Fibroblast of skin of left biceps (primary cell): Measurements from ENCODE around the gene BLACAT1.

Source experiments
- DNase-seq, 2 experiments: peaks; one replicate each; pipeline ENCODE4 v3.0.0-alpha.2; 2013; ENCODE audit warnings: low read depth in 2 of 2

BLACAT1 gene

GRCh38 chr1:205456868-205457745 lies 1.3 kb upstream of the BLACAT1 start:
- no peak for DNase-seq

DNA sequence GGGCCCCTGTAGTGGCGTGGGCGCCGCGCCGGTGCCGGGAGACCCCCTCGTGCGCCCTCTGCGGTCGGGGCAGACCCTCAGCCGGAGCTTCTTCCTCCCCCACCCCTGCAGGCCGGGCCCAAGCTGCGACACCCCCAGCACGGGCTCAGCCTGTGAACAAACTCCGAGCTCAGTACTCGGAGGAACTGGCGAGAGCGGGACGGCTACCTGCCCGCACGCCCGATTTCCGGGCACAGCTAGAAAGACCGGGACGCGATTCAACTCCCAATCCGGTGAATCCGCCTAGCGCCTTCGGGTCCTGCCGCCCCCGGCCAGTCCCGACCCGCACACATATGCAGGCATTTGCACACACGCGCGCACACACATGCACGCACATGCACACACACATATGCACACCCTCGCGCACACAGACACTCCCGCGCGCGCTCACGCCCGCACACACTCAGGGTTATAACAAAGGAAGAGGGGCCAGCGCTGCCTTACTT lies 580 bp upstream of the BLACAT1 start:
- DNase-seq: no peak

DNA sequence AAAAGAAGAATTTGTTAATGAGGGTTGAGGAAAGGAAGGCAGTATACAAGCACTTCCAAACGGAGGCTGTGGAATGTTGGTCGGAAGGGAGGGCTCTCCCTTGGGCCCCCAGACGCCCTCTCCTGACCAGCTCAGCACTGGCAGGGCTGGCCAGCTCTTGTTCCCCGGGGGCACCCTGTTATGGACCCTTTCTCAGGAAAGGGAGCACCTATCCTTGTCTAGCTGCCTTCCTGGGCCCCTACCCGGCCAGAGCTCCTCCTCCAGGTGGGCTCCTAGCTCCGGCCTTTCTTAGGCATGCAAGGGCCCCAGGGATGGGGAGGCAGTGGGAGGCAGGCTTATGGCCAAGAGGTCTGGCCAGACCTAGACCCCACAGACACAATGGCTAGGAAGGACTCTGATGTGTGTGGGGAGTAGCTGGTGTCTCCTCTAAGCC lies 926 bp downstream of the BLACAT1 start:
- no peak for DNase-seq

- no peak for DNase-seq
Measured at GRCh38 chr1:205453466-205453865, 2.4 kb downstream of the BLACAT1 start.

DNA sequence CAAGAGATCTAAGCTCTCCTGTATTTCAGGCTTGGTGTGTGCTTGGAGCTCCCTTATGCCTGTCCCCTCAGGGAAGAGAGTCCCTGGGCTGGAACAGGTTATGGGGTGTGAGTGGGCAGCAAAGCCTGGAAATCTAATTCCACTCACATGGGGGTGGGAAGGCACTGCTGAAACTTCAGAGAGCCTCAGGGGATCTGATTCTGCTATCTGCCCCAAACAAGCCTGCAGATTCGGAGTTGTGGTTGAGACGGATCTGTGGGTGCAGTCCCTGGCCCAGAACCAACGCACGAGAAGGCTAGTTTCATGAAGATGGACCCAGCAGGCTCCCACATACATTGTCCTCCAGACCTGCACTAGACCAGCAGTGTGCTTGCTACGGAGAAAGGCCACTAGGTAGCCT lies 2.9 kb downstream of the BLACAT1 start:
- DNase-seq: no peak

DNA sequence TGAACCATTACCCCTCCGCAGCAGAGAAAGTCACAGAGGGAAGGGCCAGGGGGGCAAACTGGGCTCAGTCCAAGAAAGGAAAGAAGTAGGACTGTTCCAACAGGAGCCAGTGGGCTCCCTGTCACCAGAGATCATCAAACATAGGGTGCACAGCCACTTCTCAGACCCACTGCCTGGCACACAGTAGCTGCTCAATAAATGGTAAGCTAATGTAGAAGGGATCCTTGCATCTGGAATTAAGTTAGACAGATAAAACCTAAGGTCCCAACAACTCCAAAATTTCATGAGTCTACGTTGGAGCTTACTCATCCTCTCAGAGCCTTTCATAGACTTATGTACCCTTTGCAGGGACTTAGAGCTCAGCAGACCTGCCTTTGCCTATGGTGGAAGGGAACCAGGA lies 3.5 kb downstream of the BLACAT1 start:
- no peak for DNase-seq

DNA sequence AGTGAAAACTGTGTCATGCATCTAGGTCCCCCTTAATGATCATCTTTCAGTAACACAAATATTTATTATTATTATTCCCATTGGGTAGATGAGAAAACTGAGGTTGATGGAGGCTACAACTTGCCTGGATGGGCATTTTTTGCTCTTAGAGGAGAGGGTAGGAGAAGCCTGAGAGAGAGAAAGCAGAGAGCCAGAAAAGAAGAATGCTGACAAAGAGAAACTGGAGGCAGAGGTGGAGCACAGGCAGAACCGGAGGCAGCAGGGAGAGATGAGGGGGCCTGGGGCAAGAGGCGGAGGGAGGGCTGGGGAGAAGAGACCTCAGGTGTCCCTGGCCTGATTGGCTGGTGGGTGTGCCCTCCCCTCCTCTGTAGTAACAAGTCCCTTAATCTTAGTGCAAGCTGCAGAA lies 4.1 kb downstream of the BLACAT1 start:
- DNase-seq: no peak

DNA sequence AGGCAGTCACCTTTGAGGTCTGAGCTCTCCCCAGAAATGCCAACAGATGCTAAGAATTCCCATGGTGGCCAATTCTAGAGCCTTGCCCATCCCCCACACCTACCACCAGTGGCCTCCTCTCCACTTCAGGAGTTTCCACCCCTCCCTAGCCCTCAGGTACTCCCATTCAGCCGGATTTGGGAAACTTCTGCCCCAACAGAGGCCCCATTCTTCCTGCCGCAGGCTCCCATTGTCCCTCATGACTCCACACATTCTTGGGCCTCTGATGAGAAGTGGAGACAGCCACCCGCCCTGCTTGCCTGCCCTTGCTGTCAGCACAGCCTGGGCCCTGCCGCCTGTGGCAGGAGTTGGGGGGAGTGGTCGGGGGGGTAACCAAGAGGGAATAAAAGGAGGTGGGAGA lies 4.6 kb downstream of the BLACAT1 start:
- no peak for DNase-seq

- DNase-seq: no peak
Measured at GRCh38 chr1:205450448-205450847, 5.4 kb downstream of the BLACAT1 start.

GRCh38 chr1:205449750-205450443 lies 5.9 kb downstream of the BLACAT1 start:
- no peak for DNase-seq

- DNase-seq: no peak
Measured at GRCh38 chr1:205449254-205449749, 6.5 kb downstream of the BLACAT1 start.

DNA sequence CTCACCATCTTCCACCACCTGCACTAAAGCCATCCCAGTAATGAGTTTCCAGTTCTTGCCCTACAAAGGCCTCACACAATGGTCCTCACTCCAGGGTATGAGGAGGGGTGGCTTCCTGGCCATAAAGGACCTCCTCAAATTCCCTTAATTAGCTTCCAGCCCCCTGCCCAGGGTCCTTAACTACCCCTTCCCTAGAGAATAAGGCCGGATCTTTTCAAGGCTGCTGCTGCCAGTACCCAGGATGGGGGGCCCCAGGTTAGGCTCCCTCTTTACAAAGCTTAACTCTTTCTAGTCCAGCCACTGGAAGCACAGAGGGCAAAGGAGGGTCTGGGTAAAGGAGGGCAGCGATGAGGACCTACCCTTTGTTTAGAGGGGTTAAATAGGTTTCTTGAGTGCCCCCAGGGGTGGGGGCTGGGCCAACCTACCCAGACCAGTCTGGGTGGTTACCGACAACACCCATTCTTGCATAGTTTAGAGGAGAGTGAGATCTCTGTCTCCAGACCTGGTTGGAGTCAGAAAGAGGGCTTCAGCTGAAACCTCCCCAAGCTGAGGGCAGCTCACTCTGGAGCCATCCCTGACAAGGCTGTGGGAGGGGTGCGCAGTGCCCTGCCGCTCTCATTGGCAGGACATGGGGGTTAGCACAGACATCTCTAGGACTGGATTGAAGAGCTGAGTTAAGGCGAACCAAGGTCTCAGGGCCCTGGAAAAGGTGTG lies 7.1 kb downstream of the BLACAT1 start:
- no peak for DNase-seq

- no peak for DNase-seq
Measured at GRCh38 chr1:205447457-205448341, 8.1 kb downstream of the BLACAT1 start.

DNA sequence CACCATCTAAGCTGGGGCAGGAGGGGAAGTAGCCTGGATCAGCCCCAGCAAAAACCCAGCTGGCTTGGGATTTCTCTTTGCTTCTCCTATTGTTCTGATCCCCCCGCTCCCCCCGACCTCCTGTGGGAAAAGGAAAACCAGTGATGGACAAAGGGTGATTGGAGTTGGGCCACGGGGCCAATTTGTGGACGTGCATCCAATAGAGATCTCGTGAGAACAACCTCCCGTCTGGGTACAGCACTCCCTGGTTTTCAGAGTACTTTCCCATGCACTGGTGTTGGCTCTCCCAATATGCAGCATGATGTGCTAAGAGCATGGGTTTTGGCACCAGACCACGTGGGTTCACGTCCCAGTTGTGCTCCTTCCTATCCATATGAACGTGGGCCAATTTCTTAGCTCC lies 9.0 kb downstream of the BLACAT1 start:
- no peak for DNase-seq

- no peak for DNase-seq
Measured at GRCh38 chr1:205445646-205445935, 10.3 kb downstream of the BLACAT1 start.

GRCh38 chr1:205444931-205445645 lies 10.8 kb downstream of the BLACAT1 start:
- DNase-seq: no peak

- DNase-seq: no peak
Measured at GRCh38 chr1:205444300-205444930, 11.4 kb downstream of the BLACAT1 start.

DNA sequence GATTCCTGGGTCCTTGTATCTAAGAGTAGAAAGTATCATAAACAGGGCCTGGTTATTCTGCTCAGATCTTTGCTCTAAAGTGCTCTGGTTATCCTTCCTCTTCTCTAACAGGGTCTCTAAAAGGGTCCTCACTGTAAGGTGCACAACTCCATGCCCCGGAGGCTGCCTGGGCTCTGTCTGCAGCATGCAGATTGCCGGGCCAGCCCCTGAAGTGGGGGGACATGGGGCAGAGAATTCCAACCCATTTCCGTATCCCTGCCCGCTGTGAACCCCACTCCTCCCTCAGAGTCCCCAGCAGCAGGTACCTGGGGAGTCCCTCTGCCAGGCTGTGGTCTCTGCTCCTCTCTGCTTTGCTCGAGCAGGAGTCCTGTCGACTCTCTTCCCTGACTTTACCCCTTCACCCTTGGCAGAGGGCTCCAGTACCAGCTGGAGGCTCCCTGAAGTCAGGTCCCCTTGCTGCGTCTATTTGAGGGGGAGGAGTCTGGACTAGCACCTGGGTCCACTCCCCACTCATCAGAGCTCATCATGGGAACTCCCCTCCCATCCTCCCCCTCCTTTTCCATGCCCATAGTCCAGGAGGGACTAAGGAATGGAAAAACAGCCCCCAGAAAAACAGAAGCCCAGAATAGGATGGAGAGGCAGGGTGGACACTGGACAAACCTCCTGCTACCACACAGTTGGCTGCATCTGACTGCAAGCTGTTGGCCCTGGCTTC lies 12.1 kb downstream of the BLACAT1 start:
- no peak for DNase-seq

DNA sequence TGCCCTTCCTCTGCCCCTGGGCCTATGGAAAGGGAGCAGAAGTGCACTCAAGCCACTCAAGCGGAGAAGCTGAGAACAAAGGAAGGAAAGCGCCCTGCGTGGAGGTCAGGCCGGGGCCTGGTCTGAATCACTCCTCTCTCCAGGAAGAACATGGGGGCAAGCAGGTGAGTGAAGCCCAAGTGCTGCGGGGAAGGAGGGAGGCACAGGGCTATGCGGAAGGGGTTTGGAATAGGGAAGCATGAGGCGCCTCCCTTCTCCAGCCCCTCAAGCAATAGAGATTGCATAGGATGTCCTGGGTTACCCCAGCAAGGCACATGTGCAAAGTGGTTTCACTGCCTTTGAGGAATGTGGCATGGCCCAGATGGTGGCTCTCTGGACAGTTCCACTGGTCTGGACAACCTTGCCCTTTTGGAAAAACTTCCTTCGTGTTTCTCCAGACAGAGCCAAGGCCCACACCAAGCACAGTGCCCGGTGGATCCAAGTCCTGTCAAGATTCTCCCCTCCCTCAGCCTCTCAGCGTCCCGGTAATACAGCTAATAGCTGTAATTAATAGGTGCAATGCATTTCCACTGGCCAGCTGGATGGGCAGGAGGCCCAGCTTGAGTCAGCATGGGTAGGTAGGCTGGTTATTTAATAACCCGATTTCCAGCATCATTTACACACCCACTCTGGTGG lies 13.7 kb downstream of the BLACAT1 start:
- DNase-seq: no peak
